CD4-positive, alpha-beta T cell treated with Interleukin-6 at 100 ng/mL for 8 hours (primary cell): Measurements from ENCODE around the gene NSDHL.

Experiments used
- DNase-seq: peaks from one replicate; pipeline ENCODE4 v3.0.0-alpha.2; 2020; ENCODE audit warnings: mixed read lengths, low spot score

The NSDHL gene

DNA sequence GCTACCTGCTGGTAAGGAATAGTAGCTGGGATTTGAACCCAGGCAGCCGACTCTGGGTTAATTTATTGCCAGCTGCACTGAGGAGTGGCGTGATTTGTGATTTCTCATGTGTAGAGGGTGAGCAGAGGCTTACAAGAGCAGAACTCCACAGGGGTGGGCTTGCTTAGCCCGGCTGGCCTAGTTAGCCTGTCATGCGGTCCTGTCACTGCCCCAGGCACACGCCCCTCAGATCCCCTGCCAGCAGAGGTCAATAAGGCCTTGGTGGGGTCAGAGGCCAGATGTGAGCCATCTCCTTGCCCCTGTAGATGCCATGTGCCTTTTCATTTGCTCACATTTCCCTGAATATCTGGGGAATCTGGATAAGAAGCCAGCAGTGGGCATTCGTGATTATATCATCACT, 13.4 kb downstream of the NSDHL start:
- no peak for DNase-seq

DNA sequence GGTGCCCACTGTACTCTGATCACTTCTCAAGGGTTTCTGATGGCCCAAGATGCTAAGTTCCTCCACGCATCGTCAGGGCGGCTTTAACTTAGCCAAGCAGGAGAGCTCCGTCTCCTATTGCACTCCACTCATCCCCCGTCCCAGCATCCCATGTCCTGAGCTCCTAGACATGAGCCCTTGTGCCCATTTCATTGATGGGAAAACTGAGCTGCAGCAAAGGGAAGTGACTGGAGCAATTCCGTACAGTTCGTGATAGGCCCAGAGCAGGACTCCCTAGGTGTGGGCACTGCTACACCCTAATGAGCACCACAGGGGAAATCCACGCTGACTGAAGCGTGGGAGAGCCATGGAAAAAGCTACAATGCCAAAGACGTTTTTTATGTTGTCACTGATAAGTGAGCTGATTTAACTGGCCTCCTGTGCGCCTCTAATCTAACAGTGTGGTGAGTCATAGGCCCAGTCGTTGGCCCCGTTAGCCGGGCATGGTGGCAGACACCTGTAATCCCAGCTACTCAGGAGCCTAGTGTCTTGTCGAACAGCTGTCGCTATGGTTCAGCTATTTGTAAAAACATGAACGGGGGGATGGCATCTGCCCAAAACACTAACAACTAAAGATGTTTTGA, 14.9 kb downstream of the NSDHL start:
- no peak for DNase-seq

DNA sequence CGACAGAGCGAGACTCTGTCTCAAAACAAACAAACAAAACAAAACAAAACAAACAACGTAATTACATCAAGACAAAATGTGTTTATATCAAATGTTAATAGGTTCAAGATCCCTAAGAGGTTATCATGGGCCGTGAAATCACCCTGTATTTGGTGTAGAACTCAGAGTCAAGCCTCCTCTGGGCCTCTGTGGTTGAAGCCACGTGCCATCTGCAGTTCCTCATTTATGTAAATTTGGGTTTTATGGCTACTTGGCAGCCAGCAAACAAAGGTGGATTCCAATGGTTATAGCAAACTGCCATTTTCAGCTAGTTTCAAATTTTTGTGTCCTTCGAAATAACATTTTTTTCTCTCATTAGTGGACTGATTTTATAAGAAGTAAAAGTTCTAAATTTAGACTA, 16.4 kb downstream of the NSDHL start:
- DNase-seq: no peak

DNA sequence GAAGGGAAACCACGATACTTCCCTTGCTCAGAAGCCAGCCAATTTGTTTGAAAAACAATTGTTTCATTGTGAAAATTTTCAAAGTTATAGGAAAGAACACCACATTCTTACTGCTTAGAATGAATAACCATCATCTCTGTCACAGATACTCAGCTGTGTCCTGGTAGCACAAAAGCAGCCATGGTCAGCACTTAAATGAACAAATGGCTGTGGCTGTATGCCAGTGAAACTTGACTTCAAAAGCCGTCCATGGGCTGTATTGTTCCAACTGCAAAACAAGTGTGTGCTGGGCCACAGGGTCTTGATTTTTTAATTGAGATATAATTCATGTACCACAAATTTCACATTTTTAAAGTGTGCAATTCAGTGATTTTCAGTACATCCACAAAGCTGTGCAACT, 19.6 kb downstream of the NSDHL start:
- DNase-seq: no peak

DNA sequence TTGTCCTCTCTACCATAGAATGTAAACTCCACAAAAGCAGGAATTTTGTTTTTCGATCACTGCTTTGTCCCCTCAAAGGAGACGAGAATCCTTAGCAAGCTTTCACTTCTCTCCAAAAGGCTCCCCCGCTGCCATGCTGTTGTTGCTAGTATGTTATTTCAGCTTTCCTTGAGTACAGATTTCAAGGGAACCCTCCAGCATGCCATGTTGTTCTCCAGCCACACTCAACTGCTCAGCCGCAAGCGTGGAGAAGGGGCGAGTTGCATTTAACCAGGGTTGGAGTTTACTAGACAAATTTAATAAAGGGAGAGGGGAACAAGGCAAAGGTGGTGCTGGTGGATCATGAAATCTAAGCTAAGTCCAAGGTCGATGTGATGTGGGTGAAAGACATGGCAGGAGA, 23.1 kb downstream of the NSDHL start:
- DNase-seq: no peak

DNA sequence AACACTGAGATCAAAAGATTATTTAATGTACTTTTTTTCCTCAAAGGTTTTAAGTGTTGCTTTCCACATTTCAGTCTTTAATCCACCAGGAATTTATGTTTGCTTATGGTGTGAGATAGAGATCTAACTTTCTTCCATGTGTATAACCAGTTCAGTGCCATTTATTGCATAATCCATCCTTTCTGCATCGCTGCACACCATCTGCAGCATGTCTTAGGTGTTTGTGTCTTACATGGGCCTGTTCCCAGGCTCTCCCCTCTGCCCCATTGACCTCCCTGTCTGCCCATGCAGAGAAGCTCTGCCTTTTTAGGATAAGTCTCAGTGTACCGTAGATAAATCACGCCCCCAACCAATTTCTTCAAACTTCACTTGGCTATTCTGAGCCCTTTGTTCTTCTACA, 30.3 kb downstream of the NSDHL start:
- no peak for DNase-seq

DNA sequence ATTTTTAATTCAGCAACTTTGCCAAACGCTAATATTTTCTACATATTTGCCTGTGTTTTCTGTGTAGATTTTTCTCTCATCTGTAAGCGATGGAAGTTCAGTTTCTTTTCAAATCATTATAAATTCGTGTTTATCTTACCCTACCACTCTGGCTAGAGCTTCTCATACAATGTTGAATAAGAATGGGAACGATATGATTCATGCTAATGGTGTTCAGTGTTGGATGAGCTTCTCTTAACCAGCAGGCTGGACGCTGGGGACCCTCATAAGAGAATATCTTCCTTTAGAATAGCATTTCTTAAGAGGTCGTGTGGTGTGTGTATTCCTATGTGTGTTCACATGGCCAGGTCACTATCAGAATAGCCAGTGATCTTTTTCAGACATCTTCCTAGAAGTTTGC, 31.0 kb downstream of the NSDHL start:
- no peak for DNase-seq

DNA sequence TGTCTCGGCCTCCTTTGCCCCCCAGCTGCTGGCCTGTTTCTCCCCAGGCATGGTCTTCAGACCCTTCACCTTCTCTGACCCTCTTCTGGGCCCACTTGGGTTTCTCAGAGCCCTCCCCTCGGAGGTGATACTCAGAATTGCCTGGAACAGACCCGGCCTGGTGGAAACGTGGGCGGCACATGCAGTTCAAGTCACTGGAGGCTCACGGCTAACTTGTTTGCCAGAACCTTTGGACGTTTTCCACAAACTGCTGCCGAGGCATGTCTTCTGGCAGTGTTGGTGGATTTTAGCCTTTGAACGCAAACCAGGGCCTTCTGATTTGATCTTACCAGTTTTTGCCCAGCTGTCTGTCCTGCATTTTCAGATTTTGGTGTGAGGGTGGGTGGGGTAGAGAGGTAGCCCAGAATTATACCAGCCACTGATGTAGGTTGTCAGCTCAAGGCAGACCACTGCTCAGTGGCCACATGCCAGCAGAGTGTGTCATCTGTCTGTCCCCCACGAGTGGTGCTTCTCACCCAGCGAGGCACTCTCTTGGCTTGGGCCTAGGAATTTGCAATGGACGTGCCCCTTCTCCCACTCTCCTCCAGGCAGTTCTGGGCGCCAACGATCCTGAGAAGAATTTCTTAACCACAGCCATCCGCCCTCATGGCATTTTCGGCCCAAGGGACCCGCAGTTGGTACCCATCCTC, 34.5 kb downstream of the NSDHL start:
- DNase-seq: no peak

DNA sequence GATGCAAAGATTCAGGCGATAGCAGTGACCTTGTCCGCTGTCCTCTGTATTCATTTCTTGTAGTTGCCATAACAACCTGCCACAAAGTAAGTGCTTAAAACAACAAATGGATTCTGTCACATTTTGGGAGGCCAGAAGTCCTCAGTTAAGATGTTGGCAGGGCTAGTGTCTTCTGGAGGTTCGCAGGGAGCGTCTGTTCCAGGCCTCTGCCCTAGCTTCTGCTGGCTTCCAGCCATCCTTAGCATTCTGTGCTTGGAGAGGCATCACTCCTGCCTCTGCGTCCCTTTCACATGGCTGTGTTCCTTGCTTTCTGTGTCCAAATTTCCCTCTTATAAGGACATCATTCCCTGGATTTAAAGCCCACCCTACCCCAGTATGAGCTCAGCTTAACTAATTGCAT, 35.5 kb downstream of the NSDHL start:
- DNase-seq: no peak

DNA sequence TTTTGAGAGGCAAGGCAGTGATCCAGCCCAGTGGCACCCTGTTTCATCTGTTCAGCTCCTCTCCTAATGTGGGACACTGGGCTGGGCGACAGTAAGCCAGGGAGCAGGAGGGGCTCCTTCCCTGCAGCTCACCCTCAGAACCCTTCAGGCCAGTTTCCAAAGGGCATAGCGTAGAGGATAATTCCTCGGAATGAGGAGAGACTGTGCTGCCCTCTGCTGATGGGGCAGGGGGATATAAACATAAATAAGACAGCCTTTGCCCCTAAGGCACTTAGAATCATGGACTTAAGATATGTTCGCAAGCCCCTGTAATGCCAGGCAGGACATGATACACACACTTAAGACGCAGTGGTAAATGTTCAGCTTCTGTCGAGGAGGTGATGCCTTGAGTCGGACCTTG, 39.1 kb downstream of the NSDHL start:
- no peak for DNase-seq

DNA sequence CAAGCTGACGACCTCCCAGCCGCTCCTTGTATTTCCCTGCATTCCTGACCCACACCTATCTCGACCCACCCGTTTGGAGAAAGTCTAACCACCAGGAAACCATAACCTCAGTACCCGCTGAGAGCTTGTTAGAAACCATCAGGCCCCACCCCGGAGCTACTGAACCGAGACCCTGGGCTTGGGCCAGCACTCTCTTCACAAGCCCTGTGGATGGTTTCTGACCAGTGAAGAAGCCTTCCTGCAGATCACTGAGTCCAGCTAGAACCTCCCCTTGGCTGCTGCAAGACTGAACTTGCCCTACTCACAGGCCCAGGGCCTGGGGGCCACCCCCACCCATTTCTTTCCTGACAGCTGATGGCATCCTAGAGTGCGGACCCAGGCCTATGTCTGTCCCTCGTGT, 40.4 kb downstream of the NSDHL start:
- DNase-seq: no peak

DNA sequence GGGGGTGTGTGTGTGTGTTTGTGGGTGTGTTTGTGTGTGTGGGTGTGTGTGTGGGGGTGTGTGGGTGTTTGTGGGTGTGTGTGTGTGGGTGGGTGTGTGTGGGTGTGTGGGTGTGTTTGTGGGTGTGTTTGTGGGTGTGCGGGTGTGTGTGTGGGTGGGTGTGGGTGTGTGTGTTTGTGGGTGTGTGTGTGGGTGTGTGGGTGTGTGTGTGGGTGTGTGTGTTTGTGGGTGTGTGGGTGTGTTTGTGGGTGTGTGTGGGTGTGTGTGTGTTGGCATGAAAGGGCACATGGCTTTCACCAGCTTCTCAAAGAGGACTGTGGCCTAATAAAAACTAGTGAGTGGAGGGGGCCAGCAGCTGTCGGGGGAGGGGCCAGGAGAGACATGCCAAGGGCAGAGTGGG, 41.7 kb downstream of the NSDHL start:
- DNase-seq: no peak

DNA sequence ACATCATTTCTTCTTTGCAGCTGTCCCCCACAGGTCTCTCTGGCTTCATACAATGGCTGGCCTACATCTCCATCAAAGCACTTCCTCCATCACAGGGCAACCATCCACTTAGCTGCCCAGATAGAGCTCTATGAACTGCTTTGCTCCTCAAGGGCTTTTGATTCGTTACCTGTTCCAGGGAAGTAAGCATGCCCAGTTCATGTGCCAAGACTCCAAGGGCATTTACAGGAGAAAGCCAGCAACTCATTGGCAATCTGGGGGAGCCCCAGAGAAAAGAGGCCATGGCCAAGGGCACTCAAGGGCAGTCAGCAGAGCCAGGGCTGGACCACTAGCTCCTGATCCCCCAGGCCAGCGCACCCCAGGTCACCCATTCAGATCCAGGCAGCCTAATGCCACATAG, 42.5 kb downstream of the NSDHL start:
- DNase-seq: no peak

DNA sequence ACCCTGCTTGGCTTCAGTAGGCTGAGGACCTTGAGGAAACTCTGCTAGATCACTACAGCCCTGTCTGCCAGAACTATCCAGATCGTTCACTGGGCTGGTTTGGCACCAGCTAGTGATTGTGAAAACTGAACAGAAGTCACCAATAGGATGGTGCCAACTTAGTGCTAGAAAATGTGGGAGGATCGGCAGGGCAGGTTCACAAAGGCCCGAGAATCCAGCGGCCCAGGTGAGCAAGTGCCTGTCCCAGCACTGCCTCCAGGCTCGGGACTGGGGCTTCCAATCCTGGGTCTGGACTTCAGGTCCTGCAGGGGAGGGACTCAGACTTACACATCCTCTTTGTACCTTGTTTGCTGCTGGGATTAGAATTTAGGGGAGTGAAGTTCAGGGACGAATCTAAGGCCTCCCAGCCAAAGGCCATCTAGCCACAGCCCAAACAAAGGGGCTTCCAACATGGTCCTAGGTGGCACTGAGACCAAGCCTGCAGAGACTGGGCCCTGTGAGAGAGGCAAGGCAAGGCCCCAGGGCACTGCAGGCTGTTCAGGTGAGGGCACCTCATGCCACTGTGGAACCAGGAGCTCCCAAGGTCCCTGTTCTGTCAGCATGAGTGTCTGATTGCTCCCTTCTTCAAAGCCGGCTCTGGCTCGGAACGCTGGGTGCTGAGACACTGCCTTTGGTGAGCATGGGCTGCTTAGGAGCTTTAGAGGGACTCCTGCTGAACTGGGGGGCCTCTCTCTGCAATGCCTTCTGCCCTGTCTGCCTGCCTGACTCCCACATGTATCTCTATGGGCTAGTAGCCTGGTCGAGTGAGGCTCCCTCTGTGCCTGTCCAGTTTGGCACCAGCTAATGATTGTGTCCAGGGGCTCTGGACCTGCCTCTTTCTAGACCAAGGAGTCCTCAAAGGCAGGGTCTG, 46.3 kb downstream of the NSDHL start:
- no peak for DNase-seq

DNA sequence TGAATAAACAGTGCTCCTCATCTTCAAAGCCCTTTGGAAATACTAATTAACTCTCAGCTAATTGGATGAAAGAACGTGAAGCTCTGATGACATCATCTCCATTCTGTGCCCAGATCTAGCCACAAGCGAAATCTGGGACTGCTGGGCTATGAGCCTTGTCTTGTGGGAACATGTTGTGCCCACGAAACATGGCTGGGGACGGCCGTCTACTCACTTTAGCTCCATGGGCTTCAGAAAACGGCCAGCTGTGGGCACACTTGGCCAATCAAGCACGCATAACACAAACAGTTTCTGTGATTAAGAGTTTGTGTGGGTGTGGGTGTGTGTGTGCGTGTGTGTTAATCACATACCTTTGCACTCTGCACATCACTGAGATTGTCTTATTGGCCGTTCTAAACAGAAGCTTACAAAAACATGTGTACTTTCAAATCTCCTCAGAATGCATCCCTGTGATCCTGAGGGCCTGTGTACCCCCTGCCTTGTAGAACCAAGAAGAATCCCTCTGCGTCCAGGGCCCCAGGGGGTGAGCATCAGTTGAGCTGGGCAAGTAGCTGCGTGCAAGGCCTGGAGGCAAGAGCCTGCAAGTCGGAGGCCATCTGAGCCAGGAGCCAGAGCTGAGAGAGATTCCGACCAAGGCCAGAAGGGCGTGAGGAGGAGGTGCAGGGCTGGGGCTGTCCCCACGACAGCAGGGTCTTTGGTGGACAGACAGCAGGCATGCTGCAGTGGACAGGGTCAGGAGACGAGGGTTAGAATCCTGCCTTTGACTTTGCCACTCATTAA, 48.3 kb downstream of the NSDHL start:
- no peak for DNase-seq

DNA sequence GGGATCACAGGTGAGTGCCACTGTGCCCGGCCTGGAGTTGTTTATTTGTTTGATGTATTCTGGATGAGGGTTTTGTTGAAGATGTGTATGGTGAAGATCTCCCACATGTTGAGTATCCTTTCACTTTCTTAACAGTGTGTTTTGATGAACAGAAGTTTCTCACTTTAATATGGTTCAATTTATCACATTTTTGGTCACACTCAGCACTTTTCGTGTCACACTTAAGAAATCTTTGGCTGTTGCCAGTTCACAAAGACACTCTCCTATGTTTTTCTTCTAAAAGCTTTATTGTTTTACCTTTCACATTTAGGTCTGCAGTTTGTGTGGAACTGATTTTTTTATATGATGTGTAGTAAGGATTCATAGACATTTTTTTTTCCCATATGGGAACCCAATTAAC, 50.4 kb downstream of the NSDHL start:
- DNase-seq: no peak

DNA sequence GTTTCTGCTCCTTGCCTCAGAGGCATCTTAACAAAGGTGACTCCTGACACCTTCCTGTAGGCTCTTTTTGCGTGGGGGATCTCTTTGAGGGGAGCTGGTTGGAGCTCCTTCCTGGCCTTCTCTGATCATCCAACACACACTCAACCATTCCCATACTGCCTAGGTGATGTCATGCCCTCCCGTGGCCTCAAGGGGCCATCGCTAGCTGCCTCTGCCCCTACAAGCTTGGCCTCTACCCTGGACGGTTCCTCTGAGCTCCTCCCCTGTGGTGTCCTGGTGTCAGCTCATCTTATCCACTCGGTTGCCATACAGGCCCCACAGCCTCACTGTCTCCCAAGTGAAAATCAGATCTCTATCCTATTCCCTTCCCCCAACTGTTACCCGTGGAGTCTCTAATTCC, 53.3 kb downstream of the NSDHL start:
- DNase-seq: no peak

DNA sequence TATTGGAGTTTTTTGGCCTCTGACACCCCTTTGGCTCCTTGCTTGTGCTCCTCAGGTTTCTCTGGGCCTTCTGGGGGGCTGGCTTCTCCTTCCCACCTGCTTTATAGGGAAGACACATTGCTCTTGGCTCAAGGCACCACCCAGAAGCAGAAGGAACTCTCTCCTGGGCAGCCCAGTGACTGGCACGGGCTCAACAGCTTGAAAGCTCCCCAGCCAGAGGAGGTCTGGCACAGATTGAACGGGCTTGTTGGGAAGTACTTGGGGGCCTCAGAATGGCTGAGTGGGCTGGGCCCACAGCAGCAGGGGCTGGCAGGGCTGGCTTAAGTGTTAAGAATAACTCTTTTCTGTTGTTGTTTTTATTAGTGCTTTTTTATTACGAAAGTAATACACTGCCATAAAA, 55.9 kb downstream of the NSDHL start:
- no peak for DNase-seq

DNA sequence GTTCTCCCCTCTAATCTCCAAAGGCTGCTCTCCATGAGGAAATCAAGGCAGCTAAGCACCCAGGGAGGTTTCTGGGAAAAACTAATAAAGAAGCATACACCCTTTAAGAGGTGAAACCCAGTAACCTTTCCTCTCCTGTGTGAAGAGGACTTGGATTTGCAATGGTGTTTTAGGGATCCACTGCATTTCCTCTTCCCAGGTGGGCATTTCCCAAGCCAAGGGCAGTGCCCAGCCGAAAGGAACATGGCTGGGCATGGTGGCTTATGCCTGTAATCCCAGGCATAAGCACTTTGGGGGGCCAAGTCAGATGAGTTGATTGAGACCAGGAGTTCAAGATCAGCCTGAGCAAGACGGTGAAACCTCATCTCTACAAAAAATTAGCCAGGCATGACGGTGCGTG, 61.6 kb downstream of the NSDHL start:
- DNase-seq: no peak

DNA sequence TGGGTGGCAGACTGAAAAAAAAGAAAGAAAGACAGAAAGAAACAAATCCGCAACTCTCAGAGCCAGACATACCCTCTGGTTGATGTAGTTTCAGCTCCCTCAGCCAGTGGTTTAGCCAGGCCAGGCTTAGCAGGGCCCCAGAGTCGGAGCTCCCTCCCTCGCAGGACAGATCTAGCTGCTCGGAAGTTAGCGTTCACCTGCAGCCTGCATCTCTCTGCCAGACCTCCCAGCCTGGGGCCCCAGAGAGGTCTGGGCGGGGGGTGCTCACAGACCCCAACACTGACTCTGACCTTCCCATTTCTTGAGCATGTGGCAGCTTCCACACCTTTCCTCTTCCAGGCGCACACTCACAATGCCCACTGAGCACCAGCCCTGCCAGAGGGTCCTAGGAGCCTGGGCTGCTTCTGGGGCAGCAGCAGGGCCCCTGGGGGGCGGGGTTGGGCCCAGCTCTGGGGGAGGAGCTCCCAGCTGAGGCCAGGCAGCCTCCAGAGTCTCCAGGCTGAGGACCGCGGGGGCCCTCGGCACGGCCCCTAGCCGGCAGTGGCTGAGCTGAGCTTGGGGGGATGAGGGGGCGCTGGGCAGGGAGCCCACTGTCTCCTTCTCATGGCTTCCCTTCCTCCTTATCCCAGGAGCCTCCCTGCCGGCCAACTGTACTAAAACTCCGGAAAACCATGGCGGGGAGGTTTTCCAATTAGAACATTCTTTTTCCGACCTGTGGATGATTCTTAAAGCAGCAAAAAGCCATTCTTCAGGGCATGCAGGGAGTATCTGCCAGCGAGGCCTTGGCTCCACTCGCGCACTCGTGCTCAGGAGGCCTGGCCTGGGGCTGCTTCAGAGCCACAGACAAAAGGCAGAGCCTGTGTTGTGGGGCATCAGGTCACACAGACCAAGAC, 62.4 kb downstream of the NSDHL start:
- DNase-seq: no peak

DNA sequence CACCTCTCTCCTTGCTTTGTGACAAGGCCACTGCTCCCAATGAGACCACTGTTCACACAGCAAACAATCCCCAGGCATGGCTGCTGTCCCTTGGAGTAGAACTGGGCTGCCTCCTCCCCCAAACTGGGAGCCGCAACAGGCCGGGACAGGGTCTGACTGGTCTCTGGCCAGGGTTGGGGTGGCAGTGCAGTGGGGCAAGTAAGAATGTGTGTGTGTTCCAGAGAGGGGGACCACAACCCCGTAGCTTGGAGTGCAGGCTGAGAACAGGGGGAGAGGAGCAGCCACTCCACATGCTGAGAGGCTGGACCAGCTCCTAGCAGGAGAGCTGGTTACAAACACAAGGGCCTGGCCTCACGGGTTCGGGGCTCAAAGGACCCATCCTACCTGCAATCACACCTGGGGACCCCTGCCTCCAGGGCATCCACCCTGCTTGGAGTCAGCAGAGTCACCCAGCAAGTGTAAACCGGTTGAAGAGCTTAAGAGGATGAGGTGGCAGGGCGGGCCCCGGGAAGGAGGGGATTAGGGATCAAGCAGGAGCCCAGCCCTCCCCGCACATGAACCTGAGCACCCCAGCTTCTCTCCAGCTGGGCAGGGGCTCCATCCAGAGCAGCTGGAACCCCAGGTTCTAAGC, 63.2 kb downstream of the NSDHL start:
- no peak for DNase-seq
